ENCODE results near the gene CCNQ. TPM values are rescaled to one million over a fixed set of nuclear protein-coding genes. Genes with fewer than 3 reads are reported as not detected.

Gene CCNQ
- total RNA-seq, 1 donor from 2014 or later: 15.2 TPM

- Histone ChIP-seq H4K20me1 (ENCODE audit: low read depth) (no peaks in the 10 kb centered on the region), H3K79me2 (ENCODE audit: low read depth) (no peaks in the 10 kb centered on the region), H3K9ac (no peak overlapping the region), H3K4me3 (no peak overlapping the region), H3K27ac (no peak overlapping the region), H3K4me1 (no peaks in the 10 kb centered on the region), H3K36me3 (no peaks in the 10 kb centered on the region), H3K9me3 (ENCODE audit: low read depth) (no peaks in the 10 kb centered on the region), H2AFZ (replicated peaks) (no peak overlapping the region), H3K4me2 (no peak overlapping the region), H3K27me3 (peaks cover 94% of the 10 kb centered on the region), H3F3A (ENCODE audit: low read depth) (peaks cover 4% of the 10 kb centered on the region)
- Mint-ChIP-seq H3K9me3 (peaks cover 23% of the 10 kb centered on the region), H3K4me3 (no peak overlapping the region), H3K36me3 (no peaks in the 10 kb centered on the region), H3K27ac (no peak overlapping the region), H3K27me3 (ENCODE audit: insufficient read depth, low read depth) (peaks cover 21% of the 10 kb centered on the region), H3K4me1 (peaks cover 2% of the 10 kb centered on the region)
- no peak for TF ChIP-seq EZH2 (IDR thresholded peaks at IDR 0.05)
- TF ChIP-seq CTCF (IDR thresholded peaks at IDR 0.05): no peak
- TF ChIP-seq EZH2phosphoT487 (IDR thresholded peaks at IDR 0.05): no peak
- DNase-seq (ENCODE audit: low spot score): no peak
These were observed 12.6 kb upstream of the CCNQ start for GRCh38 chrX:153611298-153612095.

DNA sequence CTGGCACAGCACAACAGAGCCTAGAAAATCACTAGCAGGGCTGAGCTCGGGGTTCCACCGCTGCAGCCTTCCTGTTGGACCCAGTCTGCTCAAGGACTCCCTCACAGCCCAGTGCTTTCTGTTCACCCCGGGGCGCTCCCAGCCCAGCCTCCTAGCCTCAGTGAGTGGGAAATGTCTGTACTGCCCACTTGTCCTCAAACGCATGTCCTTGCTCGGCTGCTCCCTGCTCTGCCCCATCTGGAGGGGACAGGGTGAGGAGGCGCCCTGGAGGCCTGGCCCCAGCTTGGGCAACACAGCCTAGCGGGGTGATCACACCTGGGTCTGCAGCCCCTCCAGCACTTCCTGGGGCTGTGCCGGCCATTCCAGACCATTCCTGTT lies 11.9 kb upstream of the CCNQ start:
- Mint-ChIP-seq H3K36me3 (no peaks in the 10 kb centered on the region), H3K27me3 (ENCODE audit: insufficient read depth, low read depth) (peaks cover 23% of the 10 kb centered on the region), H3K9me3 (peaks cover 26% of the 10 kb centered on the region), H3K27ac (no peak overlapping the region), H3K4me1 (peaks cover 2% of the 10 kb centered on the region), H3K4me3 (peak overlapping the region; percentile 79)
- no peak for DNase-seq (ENCODE audit: low spot score)
- peaks cover 4% of the 10 kb centered on the region for H3F3A ChIP-seq (ENCODE audit: low read depth)
- no peak overlapping the region for H3K9ac ChIP-seq
- H3K36me3 ChIP-seq: no peaks in the 10 kb centered on the region
- H3K4me1 ChIP-seq: no peaks in the 10 kb centered on the region
- H3K79me2 ChIP-seq (ENCODE audit: low read depth): no peaks in the 10 kb centered on the region
- no peaks in the 10 kb centered on the region for H3K9me3 ChIP-seq (ENCODE audit: low read depth)
- H3K27me3 ChIP-seq: peaks cover 93% of the 10 kb centered on the region
- H3K27ac ChIP-seq: no peak overlapping the region
- H4K20me1 ChIP-seq (ENCODE audit: low read depth): no peaks in the 10 kb centered on the region
- H3K4me3 ChIP-seq: no peak overlapping the region
- no peak overlapping the region for H2AFZ ChIP-seq (replicated peaks)
- TF ChIP-seq EZH2 (IDR thresholded peaks at IDR 0.05): no peak
- TF ChIP-seq CTCF (IDR thresholded peaks at IDR 0.05): no peak
- no peak for TF ChIP-seq EZH2phosphoT487 (IDR thresholded peaks at IDR 0.05)
- H3K4me2 ChIP-seq: peak overlapping the region; percentile 64

DNA sequence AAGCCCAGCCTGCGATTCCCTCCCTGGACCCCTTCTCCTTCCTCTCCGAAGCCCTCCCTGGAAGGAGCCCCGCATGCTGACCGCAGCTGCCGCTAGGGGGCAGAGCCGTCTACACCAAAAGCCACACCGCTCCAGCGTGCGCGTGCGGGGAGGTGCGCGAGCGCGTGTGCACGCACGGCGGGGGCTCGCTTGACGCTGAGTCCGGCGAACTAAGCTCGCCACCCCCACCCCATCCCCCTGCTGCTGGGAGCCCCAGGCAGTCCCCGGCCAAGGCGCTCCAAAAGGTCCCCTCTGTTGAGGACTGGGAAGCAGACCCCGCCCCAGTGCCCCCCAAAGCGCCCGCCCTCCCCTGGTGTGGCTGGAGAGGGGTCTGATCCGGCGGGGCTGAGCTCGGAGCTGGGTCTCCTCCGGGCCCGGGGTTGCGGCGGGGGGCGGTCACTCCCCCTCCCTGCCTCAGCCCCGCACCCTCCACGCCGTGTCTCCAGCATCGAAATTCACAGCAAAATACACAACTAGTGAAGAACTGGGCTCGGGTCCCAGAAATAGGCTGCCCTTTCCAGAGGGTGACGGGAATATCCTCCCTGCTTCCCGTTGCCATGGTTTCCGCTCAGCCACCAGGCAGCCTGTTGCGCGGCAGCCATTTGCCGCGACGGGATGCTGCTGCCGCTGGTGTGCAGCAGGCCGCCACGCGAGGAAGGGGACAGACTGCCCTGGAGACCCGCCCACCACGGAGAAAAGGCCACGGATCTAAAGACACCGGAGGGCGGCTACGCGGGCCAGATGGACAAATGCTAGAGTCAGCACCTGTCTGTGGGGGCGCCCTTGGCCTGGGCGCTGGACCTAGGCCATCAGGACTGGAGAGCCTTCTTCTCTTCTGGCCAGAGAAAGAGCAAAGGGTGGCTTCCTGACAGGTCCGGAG lies 11.2 kb upstream of the CCNQ start:
- peaks cover 28% of the 10 kb centered on the region for H3K9me3 Mint-ChIP-seq
- peaks cover 23% of the 10 kb centered on the region for H3K27me3 Mint-ChIP-seq (ENCODE audit: insufficient read depth, low read depth)
- Histone ChIP-seq H2AFZ (replicated peaks) (no peak overlapping the region), H3K27ac (no peak overlapping the region), H3K36me3 (no peaks in the 10 kb centered on the region), H3K27me3 (peaks cover 89% of the 10 kb centered on the region), H3K4me3 (peak overlapping the region; percentile 45), H3F3A (ENCODE audit: low read depth) (peaks cover 4% of the 10 kb centered on the region), H3K79me2 (ENCODE audit: low read depth) (no peaks in the 10 kb centered on the region), H3K9ac (no peak overlapping the region), H3K4me2 (peak overlapping the region; percentile 64), H3K4me1 (no peaks in the 10 kb centered on the region), H4K20me1 (ENCODE audit: low read depth) (no peaks in the 10 kb centered on the region), H3K9me3 (ENCODE audit: low read depth) (no peaks in the 10 kb centered on the region)
- TF ChIP-seq EZH2 (IDR thresholded peaks at IDR 0.05) (no peak), CTCF (IDR thresholded peaks at IDR 0.05) (peak; percentile 76)
- no peaks in the 10 kb centered on the region for H3K36me3 Mint-ChIP-seq
- H3K4me1 Mint-ChIP-seq: peaks cover 2% of the 10 kb centered on the region
- no peak overlapping the region for H3K27ac Mint-ChIP-seq
- peak; percentile 86 for DNase-seq (ENCODE audit: low spot score)
- peak overlapping the region; percentile 79 for H3K4me3 Mint-ChIP-seq

Measured in neural progenitor cell (in vitro differentiated cells).